Keratinocyte (primary cell): ENCODE measurements around the gene RSL1D1. TPM values are rescaled to one million over a fixed set of nuclear protein-coding genes. Genes with fewer than 3 reads are reported as not detected.

ENCODE experiments used
- DNase-seq: peaks from one replicate; pipeline ENCODE4 v3.0.0-alpha.2; 2011; ENCODE audit warnings: low read depth, missing footprints, low spot score
- FAIRE-seq: peaks from 2 replicates; lab custom pipeline; 2011; peaks lifted over from hg19 to GRCh38; lab: Jason Lieb, UNC
- H2AFZ ChIP-seq: 2 replicates; pipeline ENCODE4 v1.6.0; 2012; ENCODE audit warnings: low read length, control low read depth, inconsistent platforms; ENCODE audit not compliant: control insufficient read depth
- H3K27ac ChIP-seq: 2 replicates; pipeline ENCODE4 v1.5.1; 2011; ENCODE audit warnings: low read length; ENCODE audit not compliant: control insufficient read depth, insufficient read depth
- H3K27me3 ChIP-seq: 3 replicates; pipeline ENCODE4 v1.6.0; 2011; ENCODE audit warnings: low read length; ENCODE audit not compliant: control insufficient read depth, insufficient read depth; ENCODE audit errors: extremely low read depth
- H3K36me3 ChIP-seq, 2 experiments: 2 replicates in 1 of 2; 3 replicates in 1 of 2; pipeline ENCODE4 v1.5.1; 2011; ENCODE audit warnings: low read length in 2 of 2, mild to moderate bottlenecking in 1 of 2; ENCODE audit not compliant: control insufficient read depth in 2 of 2, insufficient read depth in 2 of 2; ENCODE audit errors: extremely low read depth in 1 of 2
- H3K4me1 ChIP-seq: 3 replicates; pipeline ENCODE4 v1.5.1; 2011; ENCODE audit warnings: low read length; ENCODE audit not compliant: control insufficient read depth, insufficient read depth; ENCODE audit errors: extremely low read depth
- H3K4me2 ChIP-seq: 3 replicates; pipeline ENCODE4 v1.6.0; 2011; ENCODE audit warnings: low read depth, low read length; ENCODE audit not compliant: control insufficient read depth, insufficient read depth; ENCODE audit errors: extremely low read depth
- H3K4me3 ChIP-seq, 3 experiments: fragments of 200-600 bp in 1 of 3; sonication (generic) in 1 of 3; 2 replicates in 2 of 3; 3 replicates in 1 of 3; pipeline ENCODE4 v1.5.1; 2011 to 2016; ENCODE audit warnings: low read length in 3 of 3, mild to moderate bottlenecking in 3 of 3, control low read depth in 2 of 3, inconsistent platforms in 1 of 3, low read depth in 1 of 3, mixed read lengths in 1 of 3, mixed run types in 1 of 3, moderate library complexity in 1 of 3; ENCODE audit not compliant: control insufficient read depth in 2 of 3, insufficient read depth in 2 of 3; ENCODE audit errors: extremely low read depth in 1 of 3
- H3K79me2 ChIP-seq: 2 replicates; pipeline ENCODE4 v1.6.0; 2012; ENCODE audit warnings: low read length; ENCODE audit not compliant: control insufficient read depth, insufficient read depth
- H3K9ac ChIP-seq: 3 replicates; pipeline ENCODE4 v1.6.0; 2011; ENCODE audit warnings: low read length; ENCODE audit not compliant: control insufficient read depth, insufficient read depth; ENCODE audit errors: extremely low read depth
- H3K9me1 ChIP-seq: 3 replicates; pipeline ENCODE4 v1.6.0; 2011; ENCODE audit warnings: low read length; ENCODE audit not compliant: control insufficient read depth, insufficient read depth; ENCODE audit errors: extremely low read depth
- H3K9me3 ChIP-seq: 2 replicates; pipeline ENCODE4 v1.5.1; 2012; ENCODE audit warnings: low read depth, low read length; ENCODE audit not compliant: control insufficient read depth
- H4K20me1 ChIP-seq: 3 replicates; pipeline ENCODE4 v1.6.0; 2011; ENCODE audit warnings: low read length; ENCODE audit not compliant: control insufficient read depth, insufficient read depth; ENCODE audit errors: extremely low read depth
- CTCF ChIP-seq, 3 experiments: IDR thresholded peaks in 1 of 3; conservative IDR thresholded peaks in 1 of 3; optimal IDR thresholded peaks in 1 of 3; 2 replicates in 2 of 3; 3 replicates in 1 of 3; pipeline versions ENCODE3 to v1.5.1; 2011; ENCODE audit warnings: low read length in 3 of 3, mild to moderate bottlenecking in 3 of 3, moderate library complexity in 2 of 3, control low read depth in 1 of 3, inconsistent platforms in 1 of 3; ENCODE audit not compliant: insufficient read depth in 2 of 3; ENCODE audit errors: extremely low read depth in 1 of 3
- EZH2 ChIP-seq: IDR thresholded peaks from one replicate; pipeline ENCODE4 v1.6.1; 2012; ENCODE audit warnings: inconsistent platforms, mild to moderate bottlenecking, low read length, moderate library complexity
- dilution Hi-C: fragments of 300-500 bp; cut with MboI; formaldehyde crosslinking; loops from one replicate; pipeline ENCODE4 v1.7.0; 2020; ENCODE audit warnings: low sequenced_read_pairs; ENCODE audit not compliant: extremely low pct_ligation_motif_present
- polyA plus RNA-seq, 5 experiments: library from polyadenylated mRNA; depleted of rRNA in 3 of 5; stranded (reverse) in 3 of 5; stranded (forward) in 1 of 5; unstranded in 1 of 5; fragments of >200 nt; gene quantifications; 1 replicate in 1 of 5; 2 replicates in 3 of 5; 3 replicates in 1 of 5; pipeline versions ENCODE4 v1.2.1 to v1.2.3, GENCODE V29; 2011 to 2012; ENCODE audit warnings: missing spikeins in 2 of 5, low read depth in 1 of 5, low replicate concordance in 1 of 5

Gene RSL1D1
- polyA plus RNA-seq, 1 donor (not counting 4 experiments of a cell fraction or from before 2014, with no cell fraction given): 185 TPM

GRCh38 chr16:11835309-11835708, 16.0 kb downstream of the RSL1D1 start:
- no peak overlapping the region for H3K4me2 ChIP-seq
- no peak overlapping the region for H3K9ac ChIP-seq
- no peak for DNase-seq
- no peaks in the 10 kb centered on the region for H3K9me3 ChIP-seq
- no peak overlapping the region for H3K4me3 ChIP-seq
- dilution Hi-C loops: no loop called here
- H3K27me3 ChIP-seq: no peaks in the 10 kb centered on the region
- H2AFZ ChIP-seq: no peak overlapping the region
- TF ChIP-seq EZH2 (no peak), CTCF (optimal IDR thresholded peaks at IDR 0.05 in 1 of 3, IDR thresholded peaks at IDR 0.05 in 1 of 3, conservative IDR thresholded peaks at IDR 0.05 in 1 of 3; ENCODE audit: extremely low read depth in 1 of 3, insufficient read depth in 2 of 3, low read length in 3 of 3) (no peak)
- H4K20me1 ChIP-seq: peaks cover 5% of the 10 kb centered on the region
- H3K4me1 ChIP-seq: peaks cover 18% of the 10 kb centered on the region
- peaks cover 18 to 29% of the 10 kb centered on the region in 2 experiments for H3K36me3 ChIP-seq
- H3K9me1 ChIP-seq: peaks cover 2% of the 10 kb centered on the region
- H3K79me2 ChIP-seq: peaks cover 1% of the 10 kb centered on the region
- no peak for FAIRE-seq
- no peak overlapping the region for H3K27ac ChIP-seq

GRCh38 chr16:11833951-11834695, 17.2 kb downstream of the RSL1D1 start:
- peaks cover 1% of the 10 kb centered on the region for H3K79me2 ChIP-seq
- no peaks in the 10 kb centered on the region for H3K9me3 ChIP-seq
- DNase-seq: no peak
- peaks cover 18% of the 10 kb centered on the region for H3K4me1 ChIP-seq
- peaks cover 10 to 20% of the 10 kb centered on the region in 2 experiments for H3K36me3 ChIP-seq
- no peak overlapping the region for H3K4me3 ChIP-seq
- H3K9me1 ChIP-seq: peaks cover 2% of the 10 kb centered on the region
- H4K20me1 ChIP-seq: peaks cover 3% of the 10 kb centered on the region
- H3K27ac ChIP-seq: peak overlapping the region; percentile 3
- TF ChIP-seq EZH2 (no peak), CTCF (optimal IDR thresholded peaks at IDR 0.05 in 1 of 3, IDR thresholded peaks at IDR 0.05 in 1 of 3, conservative IDR thresholded peaks at IDR 0.05 in 1 of 3; ENCODE audit: extremely low read depth in 1 of 3, insufficient read depth in 2 of 3, low read length in 3 of 3) (no peak)
- no peaks in the 10 kb centered on the region for H3K27me3 ChIP-seq
- no peak overlapping the region for H2AFZ ChIP-seq
- no peak for FAIRE-seq
- dilution Hi-C loops: no loop called here
- no peak overlapping the region for H3K9ac ChIP-seq
- H3K4me2 ChIP-seq: no peak overlapping the region
